ENCODE measurements around the gene TIGD3.

TIGD3 gene

GRCh38 chr11:65310215-65310614 is 44.3 kb upstream of the TIGD3 start:
- TF ChIP-seq, protein P1, sequence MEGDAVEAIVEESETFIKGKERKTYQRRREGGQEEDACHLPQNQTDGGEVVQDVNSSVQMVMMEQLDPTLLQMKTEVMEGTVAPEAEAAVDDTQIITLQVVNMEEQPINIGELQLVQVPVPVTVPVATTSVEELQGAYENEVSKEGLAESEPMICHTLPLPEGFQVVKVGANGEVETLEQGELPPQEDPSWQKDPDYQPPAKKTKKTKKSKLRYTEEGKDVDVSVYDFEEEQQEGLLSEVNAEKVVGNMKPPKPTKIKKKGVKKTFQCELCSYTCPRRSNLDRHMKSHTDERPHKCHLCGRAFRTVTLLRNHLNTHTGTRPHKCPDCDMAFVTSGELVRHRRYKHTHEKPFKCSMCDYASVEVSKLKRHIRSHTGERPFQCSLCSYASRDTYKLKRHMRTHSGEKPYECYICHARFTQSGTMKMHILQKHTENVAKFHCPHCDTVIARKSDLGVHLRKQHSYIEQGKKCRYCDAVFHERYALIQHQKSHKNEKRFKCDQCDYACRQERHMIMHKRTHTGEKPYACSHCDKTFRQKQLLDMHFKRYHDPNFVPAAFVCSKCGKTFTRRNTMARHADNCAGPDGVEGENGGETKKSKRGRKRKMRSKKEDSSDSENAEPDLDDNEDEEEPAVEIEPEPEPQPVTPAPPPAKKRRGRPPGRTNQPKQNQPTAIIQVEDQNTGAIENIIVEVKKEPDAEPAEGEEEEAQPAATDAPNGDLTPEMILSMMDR (IDR thresholded peaks at IDR 0.05; ENCODE audit: insufficient read depth, low read length, poor library complexity, severe bottlenecking) = no peak
- DNase-seq (ENCODE audit: extremely low read depth, insufficient read length) = no peak

DNA sequence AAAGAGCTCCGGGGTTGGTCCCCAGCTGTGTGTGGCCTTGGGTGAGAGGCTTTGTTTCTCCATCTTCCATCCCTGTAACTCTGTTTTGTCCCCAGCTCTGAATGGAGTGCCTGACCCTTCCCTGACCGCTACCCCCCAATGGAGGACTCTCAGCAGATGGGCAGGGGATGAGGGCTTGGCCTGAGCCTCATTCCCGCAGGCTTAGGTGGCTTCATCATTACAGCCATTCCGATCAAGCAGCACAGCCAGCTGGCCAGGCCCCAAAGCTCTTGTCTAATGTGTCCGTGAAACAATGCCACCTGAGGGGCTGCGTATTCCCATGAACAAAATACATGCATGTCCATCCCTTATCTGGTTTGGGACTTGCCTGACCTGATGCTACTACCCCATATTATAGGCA is 43.8 kb upstream of the TIGD3 start:
- H3K36me3 ChIP-seq (ENCODE audit: control insufficient read depth, insufficient read depth, low read length) = no peaks in the 10 kb centered on the region
- DNase-seq (ENCODE audit: extremely low read depth, insufficient read length) = no peak
- TF ChIP-seq, protein P1 (IDR thresholded peaks at IDR 0.05; ENCODE audit: insufficient read depth, low read length, poor library complexity, severe bottlenecking) = no peak
- no peak overlapping the region for H3K4me3 ChIP-seq (replicated peaks; ENCODE audit: low read depth, low read length)
- H3K27me3 ChIP-seq (replicated peaks; ENCODE audit: control insufficient read depth, insufficient read depth, low read length) = no peaks in the 10 kb centered on the region

More at GRCh38 chr11:65310215-65310614, 44.3 kb upstream of the TIGD3 start:
- Histone ChIP-seq H3K36me3 (ENCODE audit: control insufficient read depth, insufficient read depth, low read length) (no peaks in the 10 kb centered on the region), H3K4me3 (replicated peaks; ENCODE audit: low read depth, low read length) (no peak overlapping the region), H3K27me3 (replicated peaks; ENCODE audit: control insufficient read depth, insufficient read depth, low read length) (no peaks in the 10 kb centered on the region)

DNA sequence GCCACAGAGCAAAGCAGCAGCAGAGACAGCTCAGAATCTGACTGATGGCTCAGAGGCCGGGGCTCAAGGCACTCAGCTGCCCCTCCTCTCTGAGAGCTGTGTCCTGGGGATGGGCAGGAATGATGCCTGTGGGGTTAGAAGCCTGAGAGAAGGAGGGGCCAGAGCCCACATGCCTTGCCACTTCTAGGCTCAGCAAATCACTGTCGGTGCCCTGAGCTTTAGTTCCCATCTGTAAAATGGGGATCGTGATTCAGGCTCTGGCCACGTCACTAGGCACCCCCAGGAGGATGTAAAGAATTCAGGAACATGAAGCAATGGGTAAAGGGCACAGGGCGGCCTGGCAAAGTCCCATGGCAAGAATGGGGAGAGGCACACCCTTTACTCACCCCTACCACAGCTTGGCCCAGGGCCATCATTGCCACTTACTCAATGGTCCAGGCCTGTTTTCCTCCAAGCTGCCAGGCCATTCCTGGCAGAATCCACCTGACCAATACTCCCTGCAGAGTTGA is 43.3 kb upstream of the TIGD3 start:
- H3K4me3 ChIP-seq (replicated peaks; ENCODE audit: low read depth, low read length) = no peak overlapping the region
- H3K36me3 ChIP-seq (ENCODE audit: control insufficient read depth, insufficient read depth, low read length) = no peaks in the 10 kb centered on the region
- TF ChIP-seq, protein P1 (IDR thresholded peaks at IDR 0.05; ENCODE audit: insufficient read depth, low read length, poor library complexity, severe bottlenecking) = no peak
- no peak for DNase-seq (ENCODE audit: extremely low read depth, insufficient read length)
- no peaks in the 10 kb centered on the region for H3K27me3 ChIP-seq (replicated peaks; ENCODE audit: control insufficient read depth, insufficient read depth, low read length)

GRCh38 chr11:65314501-65315203 is 39.9 kb upstream of the TIGD3 start, which contains the start of gene CDC42EP2:
CDC42EP2 (plus strand) TSS chr11:65314866; CDS start chr11:65320899, 6,033 bp downstream.
- TF ChIP-seq, protein P1 (IDR thresholded peaks at IDR 0.05; ENCODE audit: insufficient read depth, low read length, poor library complexity, severe bottlenecking) = peak; percentile 1
- peak; percentile 80 for DNase-seq (ENCODE audit: extremely low read depth, insufficient read length)
- peak within 1 kb of the TSS; percentile 83 for H3K4me3 ChIP-seq (replicated peaks; ENCODE audit: low read depth, low read length)
- H3K36me3 ChIP-seq (ENCODE audit: control insufficient read depth, insufficient read depth, low read length) = no peaks in the 10 kb centered on the region
- no peaks in the 10 kb centered on the region for H3K27me3 ChIP-seq (replicated peaks; ENCODE audit: control insufficient read depth, insufficient read depth, low read length)

DNA sequence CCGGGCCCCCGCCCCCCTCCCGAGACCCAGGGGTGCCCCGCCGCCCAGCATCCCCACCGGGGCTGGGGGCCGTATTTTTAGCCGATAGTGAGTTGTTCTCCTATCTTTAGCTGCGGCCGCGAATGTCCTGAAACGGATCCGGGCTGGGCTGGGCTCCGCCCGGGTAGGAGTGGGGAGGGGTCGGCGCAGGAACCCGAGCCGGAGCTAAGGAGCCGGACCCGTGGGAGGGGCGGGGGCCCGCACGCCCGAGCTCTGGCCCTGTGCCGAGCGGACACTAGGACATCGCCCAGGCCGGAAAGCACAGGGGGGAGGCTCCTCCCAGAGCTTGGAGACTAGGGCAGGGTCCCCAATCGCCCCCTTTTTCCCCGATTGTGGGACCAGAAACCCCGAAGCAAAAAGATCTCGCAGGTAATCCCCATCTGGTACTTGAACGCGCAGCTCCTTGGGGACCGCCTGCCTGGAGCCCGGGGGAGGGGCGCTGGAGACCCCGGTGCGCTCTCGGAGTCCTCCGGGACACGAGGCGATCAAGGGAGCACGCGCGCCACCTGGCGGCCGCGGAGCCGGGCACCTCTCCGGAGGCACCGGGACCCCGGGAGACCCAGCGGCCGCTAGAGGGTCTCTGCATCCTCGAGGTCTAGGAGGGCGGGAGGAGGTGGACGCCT is 39.2 kb upstream of the TIGD3 start:
- Histone ChIP-seq H3K27me3 (replicated peaks; ENCODE audit: control insufficient read depth, insufficient read depth, low read length) (no peaks in the 10 kb centered on the region), H3K4me3 (replicated peaks; ENCODE audit: low read depth, low read length) (peak overlapping the region; percentile 83), H3K36me3 (ENCODE audit: control insufficient read depth, insufficient read depth, low read length) (no peaks in the 10 kb centered on the region)
- peak; percentile 81 for DNase-seq (ENCODE audit: extremely low read depth, insufficient read length)
- TF ChIP-seq, protein P1 (IDR thresholded peaks at IDR 0.05; ENCODE audit: insufficient read depth, low read length, poor library complexity, severe bottlenecking) = peak; percentile 99

Data from GM06990 (cell line).